Measurements from ENCODE around the gene FZR1. TPM values are rescaled to one million over a fixed set of nuclear protein-coding genes. Genes with fewer than 3 reads are reported as not detected.

Gene FZR1
- total and polyA plus RNA-seq, 2 experiments from 2014 or later: 32.3 to 36.5 TPM

DNA sequence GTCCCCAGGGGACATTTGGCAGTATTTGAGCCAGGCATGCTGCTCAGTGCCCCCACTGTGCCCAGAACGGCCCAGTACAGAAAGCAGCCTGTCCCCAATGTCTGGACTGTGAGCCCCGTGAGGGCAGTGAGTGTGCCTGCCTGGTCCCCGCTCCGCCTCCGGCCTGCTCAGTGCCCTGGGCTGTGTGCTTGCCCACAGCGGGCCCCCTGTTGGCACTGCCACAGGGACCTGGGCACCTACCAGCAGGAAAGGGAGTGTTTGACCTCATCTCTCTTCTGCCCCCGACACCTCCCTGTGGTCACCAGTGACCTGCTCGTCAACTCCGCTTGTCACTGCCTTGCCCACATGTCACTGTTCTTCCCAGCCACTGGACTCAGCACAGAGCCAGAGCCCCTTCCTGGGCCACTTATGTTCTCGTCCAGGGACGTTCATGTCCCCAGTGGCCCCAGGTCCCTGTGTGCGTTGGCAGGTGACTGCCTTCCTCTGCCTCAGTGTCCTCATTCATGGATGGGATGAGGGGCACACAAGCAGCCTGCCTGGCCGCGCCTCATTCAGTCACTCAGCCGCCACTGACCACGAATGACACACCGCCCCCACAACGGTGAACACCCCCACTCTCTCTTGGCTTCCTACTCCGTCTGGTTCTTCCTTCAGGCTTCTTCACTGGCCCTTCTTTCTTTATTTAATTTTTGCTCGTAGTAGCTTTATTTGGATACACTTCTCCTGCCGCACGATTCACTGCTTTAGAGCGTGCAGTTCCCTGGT lies 2.8 kb downstream of the FZR1 start:
- H3K27me3 ChIP-seq (replicated peaks; ENCODE audit: insufficient read depth): no peaks in the 10 kb centered on the region
- H3K4me3 ChIP-seq: no peak overlapping the region
- no peak for TF ChIP-seq EZH2 (IDR thresholded peaks at IDR 0.05; ENCODE audit: insufficient read depth, poor library complexity, severe bottlenecking)
- H3K9ac ChIP-seq: no peak overlapping the region
- H3K4me2 ChIP-seq (ENCODE audit: unreplicated experiment): no peak overlapping the region
- peaks cover 6% of the 10 kb centered on the region; the same call in 1 of the 2 replicates for H3F3A ChIP-seq (ENCODE audit: insufficient read depth)
- in situ Hi-C loops (cut with MboI): no loop called here
- 89 to 93% methylated on average over 22 to 23 of the region's 23 CpGs for WGBS, 2 experiments (ENCODE audit: low coverage in 1 of 2, low lambda C conversion rate in 2 of 2, missing lambda C conversion rate in 2 of 2)
- peak; percentile 18 for DNase-seq
- peaks cover 8% of the 10 kb centered on the region; the same call in 1 of the 2 replicates for H3K4me1 ChIP-seq (ENCODE audit: insufficient read depth)
- no peaks in the 10 kb centered on the region for H3K36me3 ChIP-seq (ENCODE audit: low read depth)
- H3K79me2 ChIP-seq (ENCODE audit: insufficient read depth): peaks cover 77% of the 10 kb centered on the region
- H3K27ac ChIP-seq: peak overlapping the region; percentile 64
- no peaks in the 10 kb centered on the region for H3K9me3 ChIP-seq (ENCODE audit: low read depth)
- no peaks in the 10 kb centered on the region for H4K20me1 ChIP-seq (ENCODE audit: insufficient read depth)
- H3K9me2 ChIP-seq (ENCODE audit: insufficient read depth): no peaks in the 10 kb centered on the region
- H2AFZ ChIP-seq: no peak overlapping the region

GRCh38 chr19:3509566-3509989 lies 3.5 kb downstream of the FZR1 start:
- no peaks in the 10 kb centered on the region for H3K9me2 ChIP-seq (ENCODE audit: insufficient read depth)
- H3K27ac ChIP-seq: peak overlapping the region; percentile 64
- H3K4me2 ChIP-seq (ENCODE audit: unreplicated experiment): no peak overlapping the region
- H3K9me3 ChIP-seq (ENCODE audit: low read depth): no peaks in the 10 kb centered on the region
- peaks cover 6% of the 10 kb centered on the region; the same call in 1 of the 2 replicates for H3F3A ChIP-seq (ENCODE audit: insufficient read depth)
- no peak for TF ChIP-seq EZH2 (IDR thresholded peaks at IDR 0.05; ENCODE audit: insufficient read depth, poor library complexity, severe bottlenecking)
- TF ChIP-seq EZH2phosphoT487 (IDR thresholded peaks at IDR 0.05; ENCODE audit: insufficient read depth, low read depth): no peak
- no peak overlapping the region for H2AFZ ChIP-seq
- 51 to 55% methylated on average over 15 of the region's 15 CpGs for WGBS, 2 experiments (ENCODE audit: low coverage in 1 of 2, low lambda C conversion rate in 2 of 2, missing lambda C conversion rate in 2 of 2)
- H3K4me3 ChIP-seq: no peak overlapping the region
- no peaks in the 10 kb centered on the region for H3K36me3 ChIP-seq (ENCODE audit: low read depth)
- 0 out of 2 replicates have a peak overlapping the region, but pooled peaks have one; percentile 7 for H3K9ac ChIP-seq
- H4K20me1 ChIP-seq (ENCODE audit: insufficient read depth): no peaks in the 10 kb centered on the region
- peak; percentile 90 for DNase-seq
- in situ Hi-C loops (cut with MboI): no loop called here
- peaks cover 83% of the 10 kb centered on the region for H3K79me2 ChIP-seq (ENCODE audit: insufficient read depth)
- peaks cover 8% of the 10 kb centered on the region; the same call in 1 of the 2 replicates for H3K4me1 ChIP-seq (ENCODE audit: insufficient read depth)
- H3K27me3 ChIP-seq (replicated peaks; ENCODE audit: insufficient read depth): no peaks in the 10 kb centered on the region

- Histone ChIP-seq H3K9me3 (ENCODE audit: low read depth) (no peaks in the 10 kb centered on the region), H3K4me2 (ENCODE audit: unreplicated experiment) (no peak overlapping the region), H3K79me2 (ENCODE audit: insufficient read depth) (peaks cover 95% of the 10 kb centered on the region), H3K9ac (no peak overlapping the region), H3K4me1 (ENCODE audit: insufficient read depth) (peaks cover 8% of the 10 kb centered on the region; the same call in 1 of the 2 replicates), H3K4me3 (no peak overlapping the region), H3K27ac (no peak overlapping the region), H3F3A (ENCODE audit: insufficient read depth) (peaks cover 6% of the 10 kb centered on the region; the same call in 1 of the 2 replicates), H3K9me2 (ENCODE audit: insufficient read depth) (no peaks in the 10 kb centered on the region), H3K27me3 (replicated peaks; ENCODE audit: insufficient read depth) (no peaks in the 10 kb centered on the region), H3K36me3 (ENCODE audit: low read depth) (no peaks in the 10 kb centered on the region), H2AFZ (no peak overlapping the region), H4K20me1 (ENCODE audit: insufficient read depth) (no peaks in the 10 kb centered on the region)
- in situ Hi-C loops (cut with MboI): no loop called here
- no peak for TF ChIP-seq EZH2 (IDR thresholded peaks at IDR 0.05; ENCODE audit: insufficient read depth, poor library complexity, severe bottlenecking)
- TF ChIP-seq EZH2phosphoT487 (IDR thresholded peaks at IDR 0.05; ENCODE audit: insufficient read depth, low read depth): no peak
- 84 to 91% methylated on average over 21 to 22 of the region's 22 CpGs for WGBS, 2 experiments (ENCODE audit: low coverage in 1 of 2, low lambda C conversion rate in 2 of 2, missing lambda C conversion rate in 2 of 2)
- no peak for DNase-seq
Observed at GRCh38 chr19:3510727-3511126, 4.6 kb downstream of the FZR1 start.

GRCh38 chr19:3511506-3512251 lies 5.6 kb downstream of the FZR1 start:
- Histone ChIP-seq H3F3A (ENCODE audit: insufficient read depth) (peaks cover 6% of the 10 kb centered on the region; the same call in 1 of the 2 replicates), H3K9me3 (ENCODE audit: low read depth) (no peaks in the 10 kb centered on the region), H3K36me3 (ENCODE audit: low read depth) (no peaks in the 10 kb centered on the region), H3K4me1 (ENCODE audit: insufficient read depth) (peaks cover 8% of the 10 kb centered on the region; the same call in 1 of the 2 replicates), H3K9ac (no peak overlapping the region), H3K27ac (no peak overlapping the region), H3K27me3 (replicated peaks; ENCODE audit: insufficient read depth) (no peaks in the 10 kb centered on the region), H2AFZ (no peak overlapping the region), H3K4me3 (no peak overlapping the region), H4K20me1 (ENCODE audit: insufficient read depth) (peaks cover under 1% of the 10 kb centered on the region; the same call in 1 of the 2 replicates), H3K9me2 (ENCODE audit: insufficient read depth) (no peaks in the 10 kb centered on the region), H3K4me2 (ENCODE audit: unreplicated experiment) (no peak overlapping the region), H3K79me2 (ENCODE audit: insufficient read depth) (peaks cover 100% of the 10 kb centered on the region)
- DNase-seq: no peak
- WGBS, 2 experiments (ENCODE audit: low coverage in 1 of 2, low lambda C conversion rate in 2 of 2, missing lambda C conversion rate in 2 of 2): 67 to 72% methylated on average over 25 to 26 of the region's 26 CpGs
- TF ChIP-seq EZH2 (IDR thresholded peaks at IDR 0.05; ENCODE audit: insufficient read depth, poor library complexity, severe bottlenecking): no peak
- TF ChIP-seq EZH2phosphoT487 (IDR thresholded peaks at IDR 0.05; ENCODE audit: insufficient read depth, low read depth): no peak
- in situ Hi-C loops (cut with MboI): no loop called here
